Measurements from ENCODE around the gene FARSA. TPM values are rescaled to one million over a fixed set of nuclear protein-coding genes. Genes with fewer than 3 reads are reported as not detected.

The FARSA gene
- total and polyA plus RNA-seq, 10 of the 15 experiments (the other 5 are each of a cell fraction or from before 2014, with no cell fraction given) = 20.3 to 212 (median 76.4) TPM

- TF ChIP-seq, protein P1, sequence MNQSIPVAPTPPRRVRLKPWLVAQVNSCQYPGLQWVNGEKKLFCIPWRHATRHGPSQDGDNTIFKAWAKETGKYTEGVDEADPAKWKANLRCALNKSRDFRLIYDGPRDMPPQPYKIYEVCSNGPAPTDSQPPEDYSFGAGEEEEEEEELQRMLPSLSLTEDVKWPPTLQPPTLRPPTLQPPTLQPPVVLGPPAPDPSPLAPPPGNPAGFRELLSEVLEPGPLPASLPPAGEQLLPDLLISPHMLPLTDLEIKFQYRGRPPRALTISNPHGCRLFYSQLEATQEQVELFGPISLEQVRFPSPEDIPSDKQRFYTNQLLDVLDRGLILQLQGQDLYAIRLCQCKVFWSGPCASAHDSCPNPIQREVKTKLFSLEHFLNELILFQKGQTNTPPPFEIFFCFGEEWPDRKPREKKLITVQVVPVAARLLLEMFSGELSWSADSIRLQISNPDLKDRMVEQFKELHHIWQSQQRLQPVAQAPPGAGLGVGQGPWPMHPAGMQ (IDR thresholded peaks at IDR 0.05; ENCODE audit: borderline replicate concordance) = no peak
- TF ChIP-seq ZNF207 (IDR thresholded peaks at IDR 0.05; ENCODE audit: borderline replicate concordance) = no peak
- no peak for TF ChIP-seq NFYB (IDR thresholded peaks at IDR 0.05; ENCODE audit: insufficient read depth, low read depth, low read length)
- no peak for TF ChIP-seq TARDBP (IDR thresholded peaks at IDR 0.05; ENCODE audit: borderline replicate concordance)
- TF ChIP-seq LARP7 (IDR thresholded peaks at IDR 0.05) = no peak
- TF ChIP-seq E4F1 (IDR thresholded peaks at IDR 0.05; ENCODE audit: borderline replicate concordance, partially characterized antibody) = no peak
- TF ChIP-seq, protein P2, sequence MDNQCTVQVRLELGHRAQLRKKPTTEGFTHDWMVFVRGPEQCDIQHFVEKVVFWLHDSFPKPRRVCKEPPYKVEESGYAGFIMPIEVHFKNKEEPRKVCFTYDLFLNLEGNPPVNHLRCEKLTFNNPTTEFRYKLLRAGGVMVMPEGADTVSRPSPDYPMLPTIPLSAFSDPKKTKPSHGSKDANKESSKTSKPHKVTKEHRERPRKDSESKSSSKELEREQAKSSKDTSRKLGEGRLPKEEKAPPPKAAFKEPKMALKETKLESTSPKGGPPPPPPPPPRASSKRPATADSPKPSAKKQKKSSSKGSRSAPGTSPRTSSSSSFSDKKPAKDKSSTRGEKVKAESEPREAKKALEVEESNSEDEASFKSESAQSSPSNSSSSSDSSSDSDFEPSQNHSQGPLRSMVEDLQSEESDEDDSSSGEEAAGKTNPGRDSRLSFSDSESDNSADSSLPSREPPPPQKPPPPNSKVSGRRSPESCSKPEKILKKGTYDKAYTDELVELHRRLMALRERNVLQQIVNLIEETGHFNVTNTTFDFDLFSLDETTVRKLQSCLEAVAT (IDR thresholded peaks at IDR 0.05) = no peak
- no peak for TF ChIP-seq GATAD2B (conservative IDR thresholded peaks at IDR 0.05; ENCODE audit: low read depth)
- TF ChIP-seq POLR2AphosphoS2 (IDR thresholded peaks at IDR 0.05; ENCODE audit: low read depth, low read length) = no peak
- no peak for TF ChIP-seq NFXL1 (IDR thresholded peaks at IDR 0.05; ENCODE audit: borderline replicate concordance)
Observed at GRCh38 chr19:12944104-12944674, 10.7 kb upstream of the FARSA start (continued).

All from GM12878 (cell line).